ENCODE results near the gene CDC25B. TPM values are rescaled to one million over a fixed set of nuclear protein-coding genes. Genes with fewer than 3 reads are reported as not detected.
"Not testable (repeated sequence)": the region's sequence is repeated elsewhere in the genome, so short reads cannot be mapped to it uniquely, and the experiment has no call there.

CDC25B gene
- polyA plus RNA-seq, 4 donors = 31.4 to 45.0 (median 36.7) TPM

DNA sequence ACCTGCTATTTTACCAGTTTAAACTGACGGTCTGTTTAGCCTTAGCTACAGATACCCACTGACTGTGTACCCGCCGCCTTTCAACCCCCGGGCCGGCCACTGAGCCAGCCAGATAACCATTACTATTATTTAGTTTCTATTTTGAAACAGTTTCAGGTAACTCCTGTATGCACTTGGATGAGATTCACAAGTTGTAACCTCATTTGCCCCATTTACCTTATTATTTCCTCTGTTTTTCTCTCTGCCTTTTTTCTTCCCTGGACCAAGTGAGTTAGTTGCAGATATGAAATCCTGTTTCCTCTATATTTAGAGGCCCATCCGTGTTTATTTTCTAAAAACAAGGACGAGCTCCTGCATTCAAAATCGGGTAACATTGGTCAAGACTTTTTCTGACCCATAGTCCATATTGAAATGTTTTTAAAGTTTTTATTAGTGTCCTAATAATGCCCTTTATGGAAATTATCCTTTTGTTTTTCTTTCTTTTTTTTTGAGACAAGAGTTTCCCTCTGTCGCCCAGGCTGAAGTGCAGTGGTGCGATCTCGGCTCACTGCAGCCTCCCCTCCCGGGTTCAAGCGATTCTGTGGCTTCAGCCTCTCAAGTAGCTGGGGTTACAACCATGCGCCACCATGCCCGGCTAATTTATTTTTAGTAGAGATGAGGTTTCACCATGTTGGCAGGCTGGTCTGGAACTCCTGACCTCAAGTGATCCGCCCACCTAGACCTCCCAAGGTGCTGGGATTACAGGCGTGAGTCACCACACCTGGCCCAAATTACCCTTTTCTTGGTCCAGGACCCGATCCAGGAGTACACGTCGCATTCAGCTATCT is 25.0 kb downstream of the CDC25B start:
- DNase-seq (ENCODE audit: low read depth in 4 of 4, low spot score in 2 of 4) = no peak

- no peak for DNase-seq (ENCODE audit: low read depth in 4 of 4, low spot score in 2 of 4)
Observed at GRCh38 chr20:3821996-3822395, 25.9 kb downstream of the CDC25B start.

DNA sequence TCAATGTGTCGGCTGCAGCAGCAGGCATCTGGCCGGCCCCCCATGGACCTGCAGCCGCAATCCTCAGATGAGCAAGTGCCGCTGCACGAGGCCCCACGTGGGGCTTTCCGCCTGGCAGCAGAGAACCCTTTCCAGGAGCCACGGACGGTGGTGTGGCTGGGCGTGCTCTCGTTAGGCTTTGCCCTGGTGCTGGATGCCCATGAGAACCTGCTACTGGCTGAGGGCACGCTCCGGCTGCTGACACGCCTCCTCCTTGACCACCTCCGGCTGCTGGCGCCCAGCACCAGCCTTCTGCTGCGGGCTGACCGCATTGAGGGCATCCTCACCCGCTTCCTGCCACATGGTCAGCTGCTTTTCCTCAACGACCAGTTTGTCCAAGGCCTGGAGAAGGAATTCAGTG is 27.8 kb downstream of the CDC25B start:
- DNase-seq (ENCODE audit: low read depth in 4 of 4, low spot score in 2 of 4) = no peak

- no peak for DNase-seq (ENCODE audit: low read depth in 4 of 4, low spot score in 2 of 4)
Observed at GRCh38 chr20:3825526-3825925, 29.4 kb downstream of the CDC25B start.

DNA sequence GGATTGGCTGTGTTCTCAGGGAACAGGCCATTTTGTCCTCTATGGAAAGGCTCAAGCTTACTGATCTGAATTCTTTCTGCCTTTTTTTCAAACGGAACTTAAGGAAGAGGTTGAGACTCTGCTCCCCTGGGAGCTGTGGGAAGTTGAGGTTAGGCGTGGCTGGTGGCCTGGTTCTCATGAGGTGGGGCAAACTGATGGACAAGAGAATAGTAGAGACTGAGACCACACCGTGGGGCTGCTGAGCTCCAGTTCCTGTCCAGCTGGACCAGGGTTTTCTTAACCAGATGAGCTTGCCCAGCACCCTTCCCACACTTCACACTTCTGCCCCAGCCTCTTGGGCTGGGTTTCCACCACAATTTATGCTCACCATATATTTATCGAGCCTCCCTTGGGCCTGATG is 30.3 kb downstream of the CDC25B start:
- DNase-seq (ENCODE audit: low read depth in 4 of 4, low spot score in 2 of 4) = no peak

DNA sequence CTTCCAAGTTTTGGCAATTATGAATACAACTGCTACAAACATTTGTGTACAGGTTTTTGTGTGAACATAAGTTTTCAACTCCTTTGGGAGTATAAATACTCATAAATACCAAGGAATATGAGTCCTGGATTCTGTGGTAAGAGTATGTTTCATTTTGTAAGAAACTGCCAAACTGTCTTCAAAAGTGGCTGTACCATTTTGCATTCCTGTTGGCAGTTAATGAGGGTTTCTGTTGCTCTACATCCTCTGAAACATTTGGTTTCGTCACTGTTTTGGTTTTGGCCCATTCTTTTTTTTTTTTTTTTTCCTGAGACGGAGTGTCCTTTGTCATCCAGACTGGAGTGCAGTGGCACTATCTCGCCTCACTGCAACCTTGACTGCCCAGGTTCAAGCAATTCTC is 32.7 kb downstream of the CDC25B start:
- no peak for DNase-seq (ENCODE audit: low read depth in 4 of 4, low spot score in 2 of 4)

GRCh38 chr20:3829891-3830290 is 33.8 kb downstream of the CDC25B start:
- DNase-seq (ENCODE audit: low read depth in 4 of 4, low spot score in 2 of 4) = not testable (repeated sequence)

DNA sequence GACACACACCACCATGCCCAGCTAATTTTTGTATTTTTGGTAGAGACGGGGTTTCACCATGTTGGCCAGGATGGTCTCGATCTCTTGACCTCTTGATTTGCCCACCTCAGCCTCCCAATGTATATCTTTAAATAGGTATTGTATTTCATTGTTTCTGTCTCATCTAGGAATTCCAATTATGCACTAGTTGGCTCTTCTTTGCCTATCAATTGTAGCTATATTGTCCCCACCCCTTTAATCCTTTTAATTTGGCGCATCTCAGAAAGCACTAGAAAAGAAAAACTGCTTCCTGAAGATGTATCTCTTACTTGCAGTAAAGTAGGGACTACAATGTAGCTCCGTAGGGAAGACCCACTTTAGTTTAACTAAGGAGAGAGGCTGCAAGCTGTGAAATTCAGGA is 40.0 kb downstream of the CDC25B start:
- no peak for DNase-seq (ENCODE audit: low read depth in 4 of 4, low spot score in 2 of 4)

- DNase-seq (ENCODE audit: low read depth in 4 of 4, low spot score in 2 of 4) = no peak
Observed at GRCh38 chr20:3839328-3839727, 43.2 kb downstream of the CDC25B start.

DNA sequence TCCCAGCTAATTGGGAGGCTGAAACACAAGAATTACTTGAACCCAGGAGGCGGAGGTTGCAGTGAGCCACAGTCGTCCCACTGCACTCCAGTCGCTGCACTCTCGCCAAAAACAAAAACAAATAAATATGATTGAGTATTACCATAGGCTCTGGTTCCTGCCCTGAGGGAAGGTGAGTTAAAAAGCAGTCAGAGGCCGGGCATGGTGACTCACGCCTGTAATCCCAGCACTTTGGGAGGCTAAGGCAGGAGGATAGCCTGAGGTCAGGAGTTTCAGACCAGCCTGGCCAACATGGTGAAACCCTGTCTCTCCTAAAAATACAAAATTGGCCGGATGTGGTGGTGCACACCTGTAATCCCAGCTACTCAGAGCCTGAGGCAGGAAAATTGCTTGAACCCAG is 44.1 kb downstream of the CDC25B start:
- DNase-seq (ENCODE audit: low read depth in 4 of 4, low spot score in 2 of 4) = not testable (repeated sequence)

GRCh38 chr20:3842348-3842930 is 46.3 kb downstream of the CDC25B start:
- DNase-seq (ENCODE audit: low read depth in 4 of 4, low spot score in 2 of 4) = no peak

- DNase-seq (ENCODE audit: low read depth in 4 of 4, low spot score in 2 of 4) = no peak
Observed at GRCh38 chr20:3843490-3843889, 47.4 kb downstream of the CDC25B start.

- DNase-seq (ENCODE audit: low read depth in 4 of 4, low spot score in 2 of 4) = not testable (repeated sequence)
Observed at GRCh38 chr20:3843990-3844619, 48.0 kb downstream of the CDC25B start.

DNA sequence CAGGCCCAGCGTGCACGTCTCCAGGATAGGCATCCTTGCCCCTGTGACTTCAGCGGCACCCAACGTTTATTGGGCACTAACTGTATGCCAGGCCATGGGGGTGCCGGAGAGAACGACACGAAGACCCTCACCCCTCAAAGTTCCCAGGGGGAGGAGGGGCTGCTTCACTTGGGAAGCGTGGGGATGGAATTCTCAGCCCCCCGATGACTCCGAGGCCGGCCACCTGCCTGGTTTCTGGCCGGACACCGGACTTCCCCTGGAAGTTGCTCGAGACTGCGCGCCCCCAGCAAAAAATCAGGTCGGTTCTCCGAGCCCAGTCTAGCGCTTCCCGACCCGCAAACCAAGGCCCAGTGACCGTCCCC is 50.2 kb downstream of the CDC25B start:
- DNase-seq (ENCODE audit: low read depth in 4 of 4, low spot score in 2 of 4) = peak in 3 of 4 donors; percentile 20 to 70 (median 47)

DNA sequence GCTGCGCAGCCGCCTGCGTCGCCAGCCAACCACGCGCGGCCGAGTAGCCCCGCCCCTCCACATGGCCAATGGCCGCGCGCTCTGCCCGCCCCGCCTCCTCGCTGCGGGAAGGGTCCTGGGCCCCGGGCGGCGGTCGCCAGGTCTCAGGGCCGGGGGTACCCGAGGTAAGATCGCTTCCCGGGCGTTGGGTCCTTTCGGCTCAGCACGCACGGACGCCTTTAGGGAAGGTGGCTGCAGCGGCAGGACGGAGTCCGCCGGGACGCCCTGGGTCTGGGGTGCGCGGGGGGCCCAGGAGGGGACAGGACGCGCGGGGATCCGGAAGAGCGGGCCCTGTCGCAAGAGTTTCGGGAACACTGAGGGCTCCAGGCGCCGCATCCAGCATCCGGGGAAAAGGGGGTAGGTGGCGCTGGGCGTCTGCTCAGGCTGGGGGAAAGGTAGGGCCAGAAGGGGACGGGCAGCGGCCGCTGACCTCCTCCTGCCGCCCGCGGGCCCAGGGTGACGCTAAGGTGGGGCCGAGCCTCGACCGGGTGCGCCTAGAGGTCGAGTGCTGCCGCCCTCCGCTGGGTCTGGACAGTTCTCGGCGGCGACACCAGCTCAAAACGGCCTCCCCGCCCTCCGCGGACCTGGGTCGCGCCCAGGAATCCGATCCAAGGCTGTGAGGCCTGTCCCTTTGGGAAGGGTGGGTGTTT is 50.8 kb downstream of the CDC25B start, which contains the start of gene MAVS:
MAVS (plus strand) TSS at position 95 of the 689 bp plus-strand sequence. CDS start 7,791 bp downstream, outside the sequence.
- peak in 3 of 4 donors; percentile 58 to 77 (median 75) for DNase-seq (ENCODE audit: low read depth in 4 of 4, low spot score in 2 of 4)

DNA sequence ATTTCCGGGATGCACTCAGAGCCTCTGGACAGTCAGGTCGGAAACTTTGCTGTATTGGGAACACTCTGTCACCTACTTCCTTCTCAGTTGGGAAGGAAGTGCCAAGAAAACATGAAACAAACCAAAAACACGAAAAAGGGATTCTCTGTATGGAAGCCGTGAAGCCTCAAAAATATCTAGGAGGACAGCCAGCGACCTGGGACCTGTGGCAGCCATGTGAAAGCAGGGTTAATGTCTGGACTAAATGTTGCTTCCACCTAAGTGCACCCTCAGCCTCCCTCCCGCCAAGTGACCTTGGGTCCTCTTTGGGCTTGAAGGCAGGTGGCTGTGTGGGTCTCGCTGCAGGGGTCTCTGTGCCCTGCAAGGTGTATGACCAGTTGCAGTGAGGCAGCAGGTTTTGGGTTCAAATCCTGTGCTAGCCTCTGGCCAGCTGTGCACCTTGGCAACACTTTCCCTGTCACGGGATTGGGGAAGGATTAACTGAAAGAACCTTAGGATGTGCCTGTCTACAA is 51.4 kb downstream of the CDC25B start:
- DNase-seq (ENCODE audit: low read depth in 4 of 4, low spot score in 2 of 4) = peak in 3 of 4 donors; percentile 1 to 4 (median 2)

DNA sequence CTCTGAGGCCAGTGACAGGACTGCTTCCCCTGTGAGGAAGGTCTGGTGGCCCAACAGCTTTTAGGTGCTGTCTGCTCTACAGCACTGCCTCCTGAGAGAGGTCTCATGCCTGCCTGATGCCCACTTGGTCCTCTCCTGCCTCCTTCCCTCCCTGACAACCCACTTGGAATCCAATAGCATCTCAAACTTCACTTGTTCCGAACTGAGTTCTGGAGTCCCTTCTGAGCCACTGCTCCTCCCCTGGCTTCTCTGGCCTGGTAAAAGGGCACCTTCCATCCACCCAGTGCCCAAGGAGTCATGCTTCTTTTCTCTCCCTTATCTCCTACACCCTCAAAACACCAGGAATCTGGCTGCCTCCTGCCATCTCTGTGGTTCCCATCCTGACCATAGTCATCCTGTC is 52.5 kb downstream of the CDC25B start:
- DNase-seq (ENCODE audit: low read depth in 4 of 4, low spot score in 2 of 4) = no peak

GRCh38 chr20:3854462-3854871 is 58.4 kb downstream of the CDC25B start:
- no peak for DNase-seq (ENCODE audit: low read depth in 4 of 4, low spot score in 2 of 4)
